Mesenteric fat pad (tissue), 1 donor: ENCODE data around the gene TET3. TPM values are rescaled to one million over a fixed set of nuclear protein-coding genes. Genes with fewer than 3 reads are reported as not detected.
"Not testable (repeated sequence)": the region's sequence is repeated elsewhere in the genome, so short reads cannot be mapped to it uniquely, and the experiment has no call there.

Experiments used
- DNase-seq: peaks from one replicate; pipeline ENCODE4 v3.0.0-alpha.2; 2020; ENCODE audit warnings: low spot score
- long read RNA-seq: library from polyadenylated mRNA; unstranded; transcript quantifications from one replicate; pipeline ENCODE4 v2.0.0, GENCODE V29; 2020
- total RNA-seq: library from RNA; stranded (reverse); fragmentation: NEBNext Ultra II Directional; extraction: Animal tissue kit (Norgen Biotek cat#: 25700); gene quantifications from one replicate; pipeline ENCODE4 v1.2.1, GENCODE V29; 2021
- donor health status: DM: yes; HTN: yes; CAD: no.

TET3 gene
- 12.0 TPM for total RNA-seq
- long read RNA-seq, partial matches to known transcripts = 1 of 21 reads
- long read RNA-seq, other reads (novel, unspliced or antisense) = 20 of 21 reads

DNA sequence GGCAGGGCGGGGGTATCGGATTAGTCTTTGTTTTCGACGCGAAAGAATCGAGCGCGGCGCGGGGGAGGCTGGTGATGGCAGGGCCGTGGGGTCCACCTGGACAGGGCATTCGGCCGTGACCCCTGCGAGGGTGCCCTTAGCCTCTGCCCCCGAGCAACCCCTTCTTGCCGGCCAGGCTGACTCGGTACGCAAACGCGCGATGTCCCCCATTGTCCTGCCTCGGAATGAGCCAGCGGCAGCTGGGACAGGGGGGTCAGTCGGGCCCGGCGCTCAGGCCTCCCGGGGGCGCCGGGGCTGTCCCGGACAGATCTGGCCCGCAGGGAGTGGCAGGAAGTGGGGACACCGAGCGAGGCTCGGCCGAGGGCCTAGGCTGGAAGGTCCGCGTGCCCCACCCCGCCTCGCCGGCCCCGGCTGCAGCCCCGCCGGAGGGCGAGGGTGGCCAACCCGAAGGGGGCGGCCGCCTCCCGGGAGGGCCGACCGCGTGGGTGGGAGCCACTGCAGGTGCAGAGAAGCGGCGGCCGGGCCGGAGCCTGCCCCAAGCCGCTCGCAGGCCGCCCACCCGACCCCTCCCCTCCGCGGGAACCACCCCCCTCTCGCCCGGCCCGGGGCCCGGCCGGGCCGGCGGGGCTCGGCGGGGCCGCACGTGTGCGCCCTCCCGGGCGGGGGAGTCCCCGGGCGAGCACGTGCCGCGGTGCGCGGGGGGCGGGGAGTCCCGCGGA is at the start of gene TET3:
TSS of gene TET3 (plus strand) at position 708 of the 719 bp plus-strand sequence. CDS start 1,494 bp downstream, outside the sequence.
- no peak for DNase-seq

DNA sequence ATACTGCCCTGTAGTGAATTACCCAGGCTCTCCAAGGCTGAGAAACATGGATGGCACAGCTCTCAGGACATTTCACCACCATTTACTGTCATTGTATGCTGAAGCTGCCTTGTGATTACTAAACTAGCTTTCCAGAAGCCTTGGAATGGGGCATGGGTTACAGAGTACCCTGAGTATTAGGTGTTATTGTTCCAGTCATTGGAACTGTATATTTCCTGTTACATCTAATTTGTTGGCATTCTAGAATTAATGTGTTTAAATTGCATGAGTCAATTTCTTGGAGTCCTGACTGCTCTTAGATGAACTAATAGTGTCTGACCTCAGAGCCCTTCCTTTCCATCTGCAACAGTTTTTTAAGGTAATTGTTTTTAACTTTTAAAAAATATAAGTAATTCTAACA is 49.1 kb upstream of the TET3 start:
- DNase-seq = no peak

GRCh38 chr2:73937103-73937885 is 47.4 kb upstream of the TET3 start:
- DNase-seq = no peak

DNA sequence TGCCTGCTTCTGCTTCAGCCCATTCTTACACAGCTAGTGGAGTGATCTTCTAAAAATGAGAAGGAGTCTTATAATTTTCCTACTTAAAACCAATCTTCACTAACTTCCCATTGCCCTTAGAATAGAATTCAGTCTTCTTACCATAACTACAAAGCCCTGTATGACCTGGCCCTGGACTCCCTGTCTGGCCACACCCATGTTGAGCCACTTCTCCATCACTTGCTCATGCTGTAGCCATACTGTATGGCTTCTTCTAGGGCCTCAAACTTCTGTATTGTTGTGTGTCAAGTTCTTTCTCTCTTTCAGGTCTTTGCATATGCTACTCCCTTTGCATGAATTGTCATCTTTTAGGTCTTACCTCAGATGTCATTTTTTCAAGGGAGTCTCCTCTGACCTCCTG is 46.8 kb upstream of the TET3 start:
- no peak for DNase-seq

DNA sequence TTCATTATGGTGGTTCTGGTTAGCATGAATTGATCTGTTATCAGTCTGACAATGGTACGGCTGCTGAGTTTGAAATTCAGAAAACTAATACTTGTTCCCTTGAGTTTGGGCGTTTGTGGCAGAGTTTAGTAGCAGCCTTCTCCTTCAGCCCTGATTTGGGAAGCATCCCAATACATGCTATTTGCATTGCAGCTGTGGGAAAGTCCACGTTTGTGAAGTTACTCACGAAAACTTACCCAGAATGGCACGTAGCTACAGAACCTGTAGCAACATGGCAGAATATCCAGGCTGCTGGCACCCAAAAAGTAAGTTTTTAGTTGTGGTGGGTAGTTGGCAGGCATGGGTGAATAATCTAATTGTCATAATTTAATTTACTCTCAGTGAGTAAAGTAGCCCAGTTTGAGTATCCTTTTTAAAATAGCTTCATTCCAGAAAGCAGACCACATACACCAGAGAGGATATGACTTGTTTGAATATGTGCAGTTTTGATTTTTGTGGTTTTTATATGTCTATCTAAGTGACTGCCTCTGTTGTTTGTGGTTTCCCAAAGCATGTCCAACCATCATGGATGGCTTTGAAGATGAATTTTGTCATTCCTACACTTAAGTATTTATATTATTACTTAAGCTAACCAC is 45.9 kb upstream of the TET3 start:
- no peak for DNase-seq

- no peak for DNase-seq
Observed at GRCh38 chr2:73939419-73939818, 45.3 kb upstream of the TET3 start.

DNA sequence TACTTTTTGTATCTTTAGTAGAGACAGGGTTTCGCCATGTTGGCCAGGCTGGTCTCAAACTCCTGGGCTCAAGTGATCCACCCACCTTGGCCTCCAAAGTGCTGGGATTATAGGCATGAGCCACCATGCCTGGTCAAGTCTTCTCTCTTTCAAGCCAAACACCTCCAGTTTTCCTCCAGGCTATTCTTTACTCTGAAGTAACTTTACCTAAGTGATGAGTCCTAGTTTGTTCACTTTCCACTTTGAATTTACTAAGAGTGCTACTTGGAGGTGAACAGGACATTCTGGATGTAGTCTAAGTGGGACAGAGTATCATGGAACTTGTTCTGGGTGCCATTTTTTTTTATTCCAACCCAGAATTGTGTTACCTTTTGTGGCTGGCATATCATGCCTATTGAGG is 44.6 kb upstream of the TET3 start:
- not testable (repeated sequence) for DNase-seq

DNA sequence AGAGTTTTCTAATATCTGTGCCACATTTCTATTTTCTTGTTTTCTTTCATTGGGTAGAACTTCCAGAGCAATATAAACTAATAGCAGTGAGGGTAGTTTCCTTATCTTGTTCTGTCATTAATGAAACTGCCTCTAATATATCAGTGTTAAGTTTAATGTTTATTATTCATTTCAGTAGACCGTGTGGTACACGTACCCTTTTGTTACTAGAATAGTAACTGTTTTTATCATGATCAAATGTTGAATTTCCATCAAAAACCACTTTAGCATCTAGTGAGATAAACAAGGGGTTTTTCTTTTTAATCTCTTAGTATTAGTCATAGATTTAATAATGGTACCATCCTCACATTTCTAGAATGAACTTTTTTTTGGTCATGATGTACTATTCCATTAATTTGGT is 42.0 kb upstream of the TET3 start:
- DNase-seq = no peak

DNA sequence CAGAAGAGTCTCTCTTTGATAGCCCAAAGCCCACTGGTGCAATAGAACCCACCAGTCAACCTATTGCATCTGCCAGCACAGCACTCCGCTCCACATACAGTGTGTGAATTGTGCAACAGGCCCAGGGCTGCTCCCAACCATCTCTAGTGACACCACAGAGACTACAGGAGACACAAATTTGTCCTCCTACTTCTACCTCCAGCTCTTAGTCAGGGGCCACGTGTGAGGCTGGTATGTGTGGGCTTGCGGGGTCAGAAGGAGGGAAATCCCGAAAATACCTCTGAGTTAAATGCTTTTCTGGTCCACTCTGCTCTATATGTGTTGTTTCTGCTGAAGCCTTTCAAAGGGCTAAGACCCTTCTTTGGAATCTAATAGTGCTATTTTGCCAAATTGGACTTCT is 40.0 kb upstream of the TET3 start:
- DNase-seq = no peak

DNA sequence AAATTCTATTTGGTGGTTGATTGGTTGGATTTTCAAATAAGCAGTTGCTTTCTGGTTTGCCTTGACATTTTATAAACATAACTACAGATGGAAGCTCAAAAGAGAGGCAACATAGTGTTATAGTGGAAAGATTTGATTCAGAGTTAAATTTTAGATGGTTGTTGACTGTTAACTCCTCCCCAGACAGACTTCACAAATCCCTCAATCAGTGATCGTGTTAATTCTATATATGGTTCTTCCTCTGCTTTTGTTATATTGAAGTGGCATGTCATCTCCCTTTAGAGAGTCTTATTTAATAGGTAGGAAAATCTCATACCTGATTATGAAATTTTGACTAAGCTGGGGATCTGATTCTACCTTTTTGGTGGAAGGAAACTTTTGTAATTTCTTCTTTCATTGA is 38.5 kb upstream of the TET3 start:
- no peak for DNase-seq

- DNase-seq = no peak
Observed at GRCh38 chr2:73946666-73947065, 38.0 kb upstream of the TET3 start.

GRCh38 chr2:73947412-73948018 is 37.2 kb upstream of the TET3 start:
- DNase-seq = no peak

GRCh38 chr2:73949802-73950201 is 34.9 kb upstream of the TET3 start:
- DNase-seq = no peak

DNA sequence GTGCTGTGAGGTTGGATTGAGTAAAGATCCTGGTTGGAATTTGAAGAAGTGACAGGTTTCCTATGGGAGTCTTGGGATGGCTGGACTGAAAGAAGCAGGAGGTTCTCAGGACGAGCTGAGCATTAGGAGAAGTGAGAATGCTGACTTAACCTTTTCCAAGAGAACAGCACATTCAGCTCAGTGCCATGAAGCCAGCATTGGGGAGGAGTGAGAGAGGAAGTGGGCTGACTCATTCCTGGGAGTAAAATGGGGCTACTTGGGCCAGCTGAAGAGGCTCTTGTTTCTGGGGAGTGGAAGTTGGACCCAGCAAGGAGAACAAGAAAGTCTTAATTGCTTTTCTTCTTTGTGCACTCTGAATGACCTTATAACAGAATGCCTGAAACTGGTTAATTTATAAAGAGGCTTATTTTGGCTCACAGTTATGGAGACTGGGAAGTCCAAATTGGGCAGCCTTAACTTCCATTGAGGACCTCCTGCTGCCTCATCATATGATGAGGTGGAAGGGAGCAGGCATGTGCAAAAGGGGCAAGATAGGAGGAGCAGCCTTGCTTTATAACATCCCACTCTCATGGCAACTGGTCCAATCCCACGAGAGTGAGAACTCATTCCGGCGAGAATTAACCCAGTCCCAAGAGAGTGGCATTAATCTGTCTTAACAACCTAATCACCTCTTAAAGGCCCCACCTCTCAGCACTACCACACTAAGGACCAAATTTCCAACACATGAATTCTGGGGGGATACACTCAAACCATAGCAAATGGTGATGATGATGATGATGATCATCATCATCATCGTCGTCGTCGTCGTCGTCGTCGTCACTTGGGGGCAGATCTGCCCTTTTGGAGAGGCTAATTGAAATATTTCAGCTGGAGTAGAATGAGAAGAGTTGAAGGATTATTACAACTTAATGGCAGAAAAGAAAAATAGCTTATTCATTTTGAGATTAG is 31.9 kb upstream of the TET3 start:
- DNase-seq = no peak

GRCh38 chr2:73956218-73956865 is 28.4 kb upstream of the TET3 start:
- DNase-seq = no peak

DNA sequence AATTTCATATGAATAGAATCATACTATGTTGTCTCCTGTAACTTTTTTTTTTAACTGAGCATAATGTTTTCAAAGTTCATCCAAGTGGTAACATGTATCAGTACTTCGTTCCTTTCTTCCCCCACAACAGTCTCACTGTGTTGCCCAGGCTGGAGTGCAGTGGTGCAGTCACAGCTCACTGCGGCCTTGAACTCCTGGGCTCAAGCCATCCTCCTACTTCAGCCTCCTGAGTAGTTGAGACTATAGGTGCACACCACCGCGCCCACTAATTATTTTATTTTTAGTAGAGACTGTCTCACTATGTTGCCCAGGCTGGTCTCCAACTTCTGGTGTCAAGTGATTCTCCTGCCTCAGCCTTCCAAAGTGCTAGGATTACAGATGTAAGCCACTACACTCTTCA is 23.4 kb upstream of the TET3 start:
- DNase-seq = no peak

GRCh38 chr2:73961823-73962615 is 22.7 kb upstream of the TET3 start:
- no peak for DNase-seq

GRCh38 chr2:73962798-73963197 is 21.9 kb upstream of the TET3 start:
- no peak for DNase-seq
